T follicular helper cell (primary cell): ENCODE data around the gene CACNB3.
A peak's percentile ranks its signal among the peaks of the same experiment; 100 is the strongest.

ENCODE experiments used
- DNase-seq: peaks from one replicate; pipeline ENCODE4 v3.0.0-alpha.2; 2020; ENCODE audit warnings: low read depth
- total RNA-seq, 2 experiments: gene quantifications; one replicate each; lab custom pipeline; 2026; lab: John Stamatoyannopoulos, UW

The CACNB3 gene
- total RNA-seq: 2.4 to 16.0 reads per million in 2 experiments

GRCh38 chr12:48817873-48818830, at the start of gene CACNB3:
CACNB3 (plus strand) TSS chr12:48818496; CDS start chr12:48818930, 434 bp downstream.
- peak; percentile 69 for DNase-seq

- no peak for DNase-seq
Observed at GRCh38 chr12:48768736-48769135, 49.6 kb upstream of the CACNB3 start.

GRCh38 chr12:48770756-48771155, 47.5 kb upstream of the CACNB3 start:
- DNase-seq: no peak

GRCh38 chr12:48771588-48772112, 46.6 kb upstream of the CACNB3 start:
- no peak for DNase-seq

GRCh38 chr12:48773686-48774085, 44.6 kb upstream of the CACNB3 start:
- DNase-seq: no peak

- DNase-seq: no peak
Observed at GRCh38 chr12:48774516-48774915, 43.8 kb upstream of the CACNB3 start.

GRCh38 chr12:48775299-48775698, 43.0 kb upstream of the CACNB3 start:
- no peak for DNase-seq

- DNase-seq: no peak
Observed at GRCh38 chr12:48775991-48776649, 42.2 kb upstream of the CACNB3 start.

- no peak for DNase-seq
Observed at GRCh38 chr12:48776956-48777355, 41.3 kb upstream of the CACNB3 start.

GRCh38 chr12:48777501-48778400, 40.5 kb upstream of the CACNB3 start:
- DNase-seq: no peak

GRCh38 chr12:48779869-48780268, 38.4 kb upstream of the CACNB3 start:
- no peak for DNase-seq

- no peak for DNase-seq
Observed at GRCh38 chr12:48780381-48781025, 37.8 kb upstream of the CACNB3 start.

- no peak for DNase-seq
Observed at GRCh38 chr12:48781750-48782456, 36.4 kb upstream of the CACNB3 start.

GRCh38 chr12:48782457-48783395, 35.6 kb upstream of the CACNB3 start:
- no peak for DNase-seq

- DNase-seq: no peak
Observed at GRCh38 chr12:48783432-48783831, 34.9 kb upstream of the CACNB3 start.

- DNase-seq: no peak
Observed at GRCh38 chr12:48786591-48787544, 31.4 kb upstream of the CACNB3 start.

GRCh38 chr12:48787791-48788523, 30.3 kb upstream of the CACNB3 start:
- DNase-seq: no peak

GRCh38 chr12:48788524-48788853, 29.8 kb upstream of the CACNB3 start:
- DNase-seq: no peak
